SIG-M5 treated with dmso at 0.1 percent for 504 hours (cell line): ENCODE results near the gene TACR1.
A peak's percentile ranks its signal among the peaks of the same experiment; 100 is the strongest.
"Not testable (repeated sequence)": the region's sequence is repeated elsewhere in the genome, so short reads cannot be mapped to it uniquely, and the experiment has no call there.

Experiments used
- DNase-seq: peaks from one replicate; lab custom pipeline; 2025; ENCODE audit not compliant: unreplicated experiment; lab: John Stamatoyannopoulos, UW

The TACR1 gene

GRCh38 chr2:75195076-75195691 lies 4.1 kb downstream of the TACR1 start:
- DNase-seq = no peak

- no peak for DNase-seq
These were observed 5.0 kb downstream of the TACR1 start for GRCh38 chr2:75194184-75194868.

GRCh38 chr2:75192496-75192895 lies 6.8 kb downstream of the TACR1 start:
- DNase-seq = no peak

GRCh38 chr2:75190271-75190990 lies 8.9 kb downstream of the TACR1 start:
- DNase-seq = no peak

- no peak for DNase-seq
These were observed 12.5 kb downstream of the TACR1 start for GRCh38 chr2:75186821-75187220.

GRCh38 chr2:75182606-75183005 lies 16.7 kb downstream of the TACR1 start:
- DNase-seq = no peak

GRCh38 chr2:75180476-75180875 lies 18.8 kb downstream of the TACR1 start:
- no peak for DNase-seq

- DNase-seq = no peak
These were observed 21.9 kb downstream of the TACR1 start for GRCh38 chr2:75177427-75177826.

- no peak for DNase-seq
These were observed 23.9 kb downstream of the TACR1 start for GRCh38 chr2:75175456-75175855.

- DNase-seq = no peak
These were observed 24.3 kb downstream of the TACR1 start for GRCh38 chr2:75174981-75175380.

- DNase-seq = no peak
These were observed 24.8 kb downstream of the TACR1 start for GRCh38 chr2:75174519-75174918.

GRCh38 chr2:75173740-75174139 lies 25.6 kb downstream of the TACR1 start:
- DNase-seq = no peak

GRCh38 chr2:75171423-75171822 lies 27.9 kb downstream of the TACR1 start:
- not testable (repeated sequence) for DNase-seq

- no peak for DNase-seq
These were observed 28.4 kb downstream of the TACR1 start for GRCh38 chr2:75170889-75171288.

- DNase-seq = no peak
These were observed 31.1 kb downstream of the TACR1 start for GRCh38 chr2:75168186-75168585.

- DNase-seq = no peak
These were observed 32.8 kb downstream of the TACR1 start for GRCh38 chr2:75166491-75166890.

GRCh38 chr2:75162897-75163296 lies 36.4 kb downstream of the TACR1 start:
- DNase-seq = peak; percentile 30

- no peak for DNase-seq
These were observed 37.1 kb downstream of the TACR1 start for GRCh38 chr2:75162259-75162658.

GRCh38 chr2:75157435-75157834 lies 41.9 kb downstream of the TACR1 start:
- no peak for DNase-seq

- DNase-seq = no peak
These were observed 44.2 kb downstream of the TACR1 start for GRCh38 chr2:75155115-75155514.

GRCh38 chr2:75153221-75153620 lies 46.1 kb downstream of the TACR1 start:
- no peak for DNase-seq

GRCh38 chr2:75152243-75152642 lies 47.1 kb downstream of the TACR1 start:
- not testable (repeated sequence) for DNase-seq
